T-cell (primary cell): ENCODE measurements around the gene IHH. TPM values are rescaled to one million over a fixed set of nuclear protein-coding genes. Genes with fewer than 3 reads are reported as not detected.

Source experiments
- ATAC-seq, 4 experiments: fragments of 200-7000 bp in 3 of 4; fragments of 150-1000 bp in 1 of 4; cut with Tn5 transposase; replicated peaks in 1 of 4; 1 replicate in 3 of 4; 2 replicates in 1 of 4; pipeline ENCODE4 v1.10.0; 2021; ENCODE audit warnings: moderate library complexity in 3 of 4, mild to moderate bottlenecking in 2 of 4, moderate number of reproducible peaks in 1 of 4
- CTCF ChIA-PET, 2 donors: fragments of 300-600 bp; sonication (Branson Sonifier 250); formaldehyde crosslinking; loops; one replicate each; lab custom pipeline; 2022; ENCODE audit warnings: antibody characterized with exemption in 2 of 2; lab: Charles Lee
- POLR2A ChIA-PET, 2 donors: fragments of 300-600 bp; sonication (Branson Sonifier 250); formaldehyde crosslinking; loops; one replicate each; lab custom pipeline; 2022; ENCODE audit warnings: antibody characterized with exemption in 2 of 2; lab: Charles Lee
- DNase-seq, 35 experiments: peaks; one replicate each; pipeline versions ENCODE4 v3.0.0 to v3.0.0-alpha.2; 2013 to 2023
- H3K27ac ChIP-seq: one replicate; pipeline ENCODE4 v1.5.1; 2013; ENCODE audit warnings: low read length
- H3K27me3 ChIP-seq, 2 experiments: replicated peaks in 1 of 2; 1 replicate in 1 of 2; 2 replicates in 1 of 2; pipeline versions ENCODE4 v1.6.1 to v1.7.0; 2013; ENCODE audit warnings: low read length in 1 of 2, mixed read lengths in 1 of 2; ENCODE audit not compliant: control insufficient read depth in 2 of 2, insufficient read depth in 2 of 2; ENCODE audit errors: extremely low read depth in 1 of 2
- H3K36me3 ChIP-seq, 2 donors: 1 replicate in 1 of 2; 2 replicates in 1 of 2; pipeline versions ENCODE4 v1.6.1 to v1.7.0; 2013; ENCODE audit warnings: low read length in 1 of 2; ENCODE audit not compliant: control insufficient read depth in 2 of 2, insufficient read depth in 1 of 2; ENCODE audit errors: extremely low read depth in 1 of 2
- H3K4me1 ChIP-seq, 2 experiments: 1 replicate in 1 of 2; 2 replicates in 1 of 2; pipeline versions ENCODE4 v1.6.1 to v1.7.0; 2013; ENCODE audit warnings: low read length in 2 of 2, mixed read lengths in 1 of 2; ENCODE audit not compliant: insufficient read depth in 2 of 2, control insufficient read depth in 1 of 2; ENCODE audit errors: extremely low read depth in 1 of 2
- H3K4me3 ChIP-seq, 2 donors: 1 replicate in 1 of 2; 2 replicates in 1 of 2; pipeline versions ENCODE4 v1.5.1 to v1.7.0; 2013; ENCODE audit warnings: mild to moderate bottlenecking in 2 of 2, low read length in 1 of 2, moderate library complexity in 1 of 2; ENCODE audit not compliant: control insufficient read depth in 1 of 2; ENCODE audit errors: extremely low read depth in 1 of 2
- H3K9me3 ChIP-seq: 2 replicates; pipeline ENCODE4 v1.7.0; 2013
- H3K27ac Mint-ChIP-seq, 2 donors: one replicate each; pipeline ENCODE4 v1.8.0; 2020 to 2021; ENCODE audit warnings: mild to moderate bottlenecking in 2 of 2, mixed read lengths in 2 of 2
- H3K27me3 Mint-ChIP-seq, 2 donors: one replicate each; pipeline ENCODE4 v1.8.0; 2021 to 2022; ENCODE audit warnings: mixed read lengths in 2 of 2
- H3K36me3 Mint-ChIP-seq: one replicate; pipeline ENCODE4 v1.8.0; 2021; ENCODE audit warnings: mixed read lengths
- H3K4me1 Mint-ChIP-seq, 3 donors: one replicate each; pipeline ENCODE4 v1.8.0; 2020 to 2022; ENCODE audit warnings: mixed read lengths in 3 of 3, mild to moderate bottlenecking in 1 of 3
- H3K4me3 Mint-ChIP-seq, 3 donors: one replicate each; pipeline ENCODE4 v1.8.0; 2020 to 2022; ENCODE audit warnings: mild to moderate bottlenecking in 3 of 3, mixed read lengths in 3 of 3, moderate library complexity in 3 of 3
- H3K9me3 Mint-ChIP-seq, 3 donors: one replicate each; pipeline ENCODE4 v1.8.0; 2020 to 2022; ENCODE audit warnings: mixed read lengths in 3 of 3
- whole genome bisulfite sequencing: methylation state at CpG from one replicate; pipeline ENCODE4 v1.1.5; 2013; ENCODE audit warnings: missing lambda C conversion rate; ENCODE audit not compliant: insufficient coverage; 5-methylcytosine and 5-hydroxymethylcytosine counted together
- total RNA-seq, 35 experiments: library from RNA in 6 of 35; stranded (reverse) in 6 of 35; fragments of 120-200 nt in 1 of 35; gene quantifications; one replicate each; pipeline versions ENCODE4 v1.2.1 to v1.2.4 and lab custom pipeline; 2013 to 2026

The IHH gene
- total RNA-seq, 5 donors from 2014 or later (not counting 1 experiment from before 2014, with no cell fraction given) = 0.12 to 0.28 TPM; not detected in 3

- peaks cover 16 to 32% (median 26%) of the 10 kb centered on the region in 3 donors for H3K4me1 Mint-ChIP-seq
- Histone ChIP-seq H3K9me3 (no peaks in the 10 kb centered on the region), H3K27ac (no peak overlapping the region), H3K4me1 (peaks cover 0 to 38% of the 10 kb centered on the region in 2 experiments), H3K36me3 (no peaks in the 10 kb centered on the region), H3K27me3 (peaks cover 23 to 73% of the 10 kb centered on the region in 2 experiments), H3K4me3 (peak overlapping the region in 1 of 2 donors; percentile 53)
- H3K36me3 Mint-ChIP-seq = no peaks in the 10 kb centered on the region
- CTCF ChIA-PET = interaction anchor here (0.6 to 3.0 kb wide), 18 partner anchors 29 to 496 kb away, joined by 3 to 12 read pairs (median 3); no protein-coding TSS in a partner anchor
- H3K27me3 Mint-ChIP-seq = peaks cover 52 to 76% of the 10 kb centered on the region in 2 donors
- no peaks in the 10 kb centered on the region for H3K9me3 Mint-ChIP-seq
- 11% methylated on average over 25 of the region's 42 CpGs for WGBS
- POLR2A ChIA-PET = no interaction called here
- H3K4me3 Mint-ChIP-seq = peak overlapping the region in 1 of 3 donors; percentile 70
- no peak for DNase-seq
- ATAC-seq = no peak
- H3K27ac Mint-ChIP-seq = no peak overlapping the region
These were observed 2.0 kb downstream of the IHH start for GRCh38 chr2:219058541-219059374.

- peak overlapping the region; percentile 43 to 70 (median 57) for H3K4me3 Mint-ChIP-seq
- DNase-seq = peak; percentile 42 to 84 (median 66)
- Histone ChIP-seq H3K36me3 (no peaks in the 10 kb centered on the region), H3K9me3 (no peaks in the 10 kb centered on the region), H3K27me3 (peaks cover 21 to 75% of the 10 kb centered on the region in 2 experiments), H3K4me1 (peaks cover 0 to 38% of the 10 kb centered on the region in 2 experiments), H3K4me3 (peak overlapping the region in 1 of 2 donors; percentile 53), H3K27ac (no peak overlapping the region)
- peak; percentile 92 to 96 (median 94) for ATAC-seq
- WGBS = 5% methylated on average over 31 of the region's 52 CpGs
- no peaks in the 10 kb centered on the region for H3K36me3 Mint-ChIP-seq
- CTCF ChIA-PET = interaction anchor here (0.6 to 3.0 kb wide), 18 partner anchors 28 to 497 kb away, joined by 3 to 12 read pairs (median 3); no protein-coding TSS in a partner anchor
- H3K4me1 Mint-ChIP-seq = peaks cover 16 to 32% (median 26%) of the 10 kb centered on the region in 3 donors
- H3K27me3 Mint-ChIP-seq = peaks cover 46 to 77% of the 10 kb centered on the region in 2 donors
- H3K9me3 Mint-ChIP-seq = no peaks in the 10 kb centered on the region
- POLR2A ChIA-PET = interaction anchor here in 1 of 2 donors (0.6 kb wide), 1 partner anchor 849 kb away, joined by 3 read pairs; no protein-coding TSS in a partner anchor
- H3K27ac Mint-ChIP-seq = no peak overlapping the region
These were observed 2.8 kb downstream of the IHH start for GRCh38 chr2:219057709-219058540.

- peaks cover 0 to 38% of the 10 kb centered on the region in 2 experiments for H3K4me1 ChIP-seq
- no peaks in the 10 kb centered on the region for H3K36me3 ChIP-seq
- POLR2A ChIA-PET = no interaction called here
- H3K27me3 ChIP-seq = peaks cover 16 to 72% of the 10 kb centered on the region in 2 experiments
- no peak overlapping the region for H3K27ac ChIP-seq
- Mint-ChIP-seq H3K27ac (no peak overlapping the region), H3K9me3 (no peaks in the 10 kb centered on the region), H3K36me3 (no peaks in the 10 kb centered on the region), H3K27me3 (peaks cover 43 to 74% of the 10 kb centered on the region in 2 donors), H3K4me3 (peak overlapping the region in 1 of 3 donors; percentile 70), H3K4me1 (peaks cover 16 to 32% (median 26%) of the 10 kb centered on the region in 3 donors)
- CTCF ChIA-PET = interaction anchor here (0.6 to 1.9 kb wide), 7 partner anchors 27 to 77 kb away, joined by 3 to 6 read pairs (median 3); no protein-coding TSS in a partner anchor
- 19% methylated on average over 40 of the region's 40 CpGs for WGBS
- H3K9me3 ChIP-seq = no peaks in the 10 kb centered on the region
- DNase-seq (no peak), ATAC-seq (no peak)
- no peak overlapping the region for H3K4me3 ChIP-seq
These were observed 3.6 kb downstream of the IHH start for GRCh38 chr2:219056896-219057708.

GRCh38 chr2:219056176-219056895 is 4.4 kb downstream of the IHH start:
- DNase-seq = no peak
- no peak overlapping the region for H3K4me3 Mint-ChIP-seq

More at GRCh38 chr2:219056176-219056895, 4.4 kb downstream of the IHH start:
- Histone ChIP-seq H3K27ac (no peak overlapping the region), H3K9me3 (no peaks in the 10 kb centered on the region), H3K4me3 (no peak overlapping the region), H3K4me1 (peaks cover 0 to 37% of the 10 kb centered on the region in 2 experiments), H3K36me3 (no peaks in the 10 kb centered on the region), H3K27me3 (peaks cover 13 to 75% of the 10 kb centered on the region in 2 experiments)
- Mint-ChIP-seq H3K27ac (no peak overlapping the region), H3K27me3 (peaks cover 39 to 71% of the 10 kb centered on the region in 2 donors), H3K36me3 (no peaks in the 10 kb centered on the region), H3K9me3 (no peaks in the 10 kb centered on the region), H3K4me1 (peaks cover 16 to 28% (median 22%) of the 10 kb centered on the region in 3 donors)
- ChIA-PET POLR2A (no interaction called here), CTCF (interaction anchor here in 1 of 2 donors (1.5 kb wide), 1 partner anchor 63 kb away, joined by 3 read pairs; no protein-coding TSS in a partner anchor)
- 75% methylated on average over 8 of the region's 9 CpGs for WGBS
- ATAC-seq = no peak
